ENCODE measurements around the gene TNNT2.
A peak's percentile ranks its signal among the peaks of the same experiment; 100 is the strongest.

TNNT2 gene

GRCh38 chr1:201386208-201386607 lies 8.7 kb upstream of the TNNT2 start:
- DNase-seq: no peak
- no peaks in the 10 kb centered on the region for H3K36me3 ChIP-seq
- H3K4me3 ChIP-seq (ENCODE audit: low read depth, low read length): no peak overlapping the region
- no peaks in the 10 kb centered on the region; the same call in 1 of the 2 replicates for H3K4me1 ChIP-seq
- no peaks in the 10 kb centered on the region for H3K9me3 ChIP-seq
- no peak for TF ChIP-seq CTCF (IDR thresholded peaks at IDR 0.05; ENCODE audit: low read depth, low read length)
- H3K27me3 ChIP-seq: no peaks in the 10 kb centered on the region

- H3K4me1 ChIP-seq: no peaks in the 10 kb centered on the region; the same call in 1 of the 2 replicates
- TF ChIP-seq CTCF (IDR thresholded peaks at IDR 0.05; ENCODE audit: low read depth, low read length): peak; percentile 90
- DNase-seq: peak; percentile 74
- H3K9me3 ChIP-seq: no peaks in the 10 kb centered on the region
- no peaks in the 10 kb centered on the region for H3K27me3 ChIP-seq
- H3K36me3 ChIP-seq: no peaks in the 10 kb centered on the region
- no peak overlapping the region for H3K4me3 ChIP-seq (ENCODE audit: low read depth, low read length)
Measured at GRCh38 chr1:201385299-201385891, 7.9 kb upstream of the TNNT2 start.

GRCh38 chr1:201384406-201384782 lies 6.9 kb upstream of the TNNT2 start:
- Histone ChIP-seq H3K9me3 (no peaks in the 10 kb centered on the region), H3K4me1 (no peaks in the 10 kb centered on the region; the same call in 1 of the 2 replicates), H3K4me3 (ENCODE audit: low read depth, low read length) (no peak overlapping the region), H3K27me3 (no peaks in the 10 kb centered on the region), H3K36me3 (no peaks in the 10 kb centered on the region)
- no peak for TF ChIP-seq CTCF (IDR thresholded peaks at IDR 0.05; ENCODE audit: low read depth, low read length)
- no peak for DNase-seq

- H3K36me3 ChIP-seq: no peaks in the 10 kb centered on the region
- no peak overlapping the region for H3K4me3 ChIP-seq (ENCODE audit: low read depth, low read length)
- no peak for TF ChIP-seq CTCF (IDR thresholded peaks at IDR 0.05; ENCODE audit: low read depth, low read length)
- no peaks in the 10 kb centered on the region for H3K27me3 ChIP-seq
- no peak for DNase-seq
- no peaks in the 10 kb centered on the region for H3K9me3 ChIP-seq
- peaks cover 5% of the 10 kb centered on the region for H3K4me1 ChIP-seq
Measured at GRCh38 chr1:201383647-201384405, 6.3 kb upstream of the TNNT2 start.

- DNase-seq: no peak
- TF ChIP-seq CTCF (IDR thresholded peaks at IDR 0.05; ENCODE audit: low read depth, low read length): no peak
- H3K27me3 ChIP-seq: no peaks in the 10 kb centered on the region
Measured at GRCh38 chr1:201381130-201381529, 3.6 kb upstream of the TNNT2 start.

GRCh38 chr1:201379733-201380242 lies 2.3 kb upstream of the TNNT2 start:
- Histone ChIP-seq H3K9me3 (no peaks in the 10 kb centered on the region), H3K4me3 (ENCODE audit: low read depth, low read length) (no peak overlapping the region), H3K4me1 (peaks cover 30% of the 10 kb centered on the region), H3K36me3 (no peaks in the 10 kb centered on the region), H3K27me3 (no peaks in the 10 kb centered on the region)
- no peak for DNase-seq
- no peak for TF ChIP-seq CTCF (IDR thresholded peaks at IDR 0.05; ENCODE audit: low read depth, low read length)

More at GRCh38 chr1:201381130-201381529, 3.6 kb upstream of the TNNT2 start:
- no peak overlapping the region for H3K4me3 ChIP-seq (ENCODE audit: low read depth, low read length)
- peaks cover 24% of the 10 kb centered on the region for H3K4me1 ChIP-seq
- H3K36me3 ChIP-seq: no peaks in the 10 kb centered on the region
- no peaks in the 10 kb centered on the region for H3K9me3 ChIP-seq

All from BE2C (cell line).